A549 (cell line): ENCODE results near the gene SDF2L1. TPM values are rescaled to one million over a fixed set of nuclear protein-coding genes. Genes with fewer than 3 reads are reported as not detected.

ENCODE experiments used
- ATAC-seq, 2 experiments: fragments of 200-7000 bp in 1 of 2; fragments of >200 bp in 1 of 2; cut with Nextera tagmentation in 1 of 2; cut with Tn5 transposase in 1 of 2; 3 replicates each; pipeline versions ENCODE4 v1.8.0 to v1.9.1; 2018 to 2020; ENCODE audit warnings: mild to moderate bottlenecking in 1 of 2, moderate library complexity in 1 of 2
- CTCF ChIA-PET: fragments of 300-600 bp; sonication (Branson Sonifier 250); formaldehyde crosslinking; extraction: SDS; loops from one replicate; lab custom pipeline; 2021; ENCODE audit warnings: antibody characterized with exemption, inconsistent platforms; lab: Yijun Ruan, JAX
- POLR2A ChIA-PET: fragments of 350-600 bp; formaldehyde crosslinking; extraction: SDS; loops from one replicate; lab custom pipeline; 2021; ENCODE audit warnings: antibody characterized with exemption, inconsistent platforms; lab: Yijun Ruan, JAX
- DNase-seq, 2 experiments: peaks; one replicate each; pipeline versions ENCODE4 v3.0.0 to v3.0.0-alpha.2; 2011 to 2016; ENCODE audit warnings: low read depth in 1 of 2, low spot score in 1 of 2
- FAIRE-seq: peaks from 2 replicates; lab custom pipeline; 2011; peaks lifted over from hg19 to GRCh38; lab: Jason Lieb, UNC
- H3K27ac ChIP-seq, 2 experiments: fragments of >200 bp; sonication (Bioruptor Twin); formaldehyde crosslinking; 3 replicates each; pipeline ENCODE4 v1.5.1; 2016 to 2017
- H3K4me1 ChIP-seq: fragments of >200 bp; sonication (Bioruptor Twin); formaldehyde crosslinking; 3 replicates; pipeline ENCODE4 v1.6.1; 2016
- H3K4me2 ChIP-seq: fragments of >200 bp; sonication (Bioruptor Twin); formaldehyde crosslinking; 3 replicates; pipeline ENCODE4 v1.6.1; 2016
- H3K4me3 ChIP-seq: fragments of >200 bp; sonication (Bioruptor Twin); formaldehyde crosslinking; 3 replicates; pipeline ENCODE4 v1.5.1; 2016
- H3K9me3 ChIP-seq: fragments of >200 bp; sonication (Bioruptor Twin); formaldehyde crosslinking; 3 replicates; pipeline ENCODE4 v1.6.1; 2016
- ATOH8 ChIP-seq: fragments of 250-450 bp; sonication (Bioruptor Pico); IDR thresholded peaks from 2 replicates; pipeline ENCODE4 v1.5.0; 2020; ENCODE audit warnings: low read depth, mild to moderate bottlenecking, moderate library complexity
- CBX2 ChIP-seq: fragments of 200-600 bp; sonication (generic); IDR thresholded peaks from 2 replicates; pipeline ENCODE4 v1.6.1; 2016; ENCODE audit warnings: low read depth, mild to moderate bottlenecking, borderline replicate concordance
- EHMT2 ChIP-seq: fragments of 200-600 bp; sonication (generic); IDR thresholded peaks from 2 replicates; pipeline ENCODE4 v1.6.1; 2016; ENCODE audit warnings: antibody characterized with exemption, low read depth, mild to moderate bottlenecking, moderate library complexity
- ELK1 ChIP-seq: fragments of 150-350 bp; IDR thresholded peaks from 2 replicates; pipeline ENCODE4 v1.6.1; 2014; ENCODE audit warnings: low read depth, mild to moderate bottlenecking, low read length
- FOXS1 ChIP-seq: fragments of 250-450 bp; sonication (Bioruptor Pico); IDR thresholded peaks from 2 replicates; pipeline ENCODE4 v1.5.0; 2020; ENCODE audit warnings: mild to moderate bottlenecking, moderate library complexity
- GATA3 ChIP-seq: IDR thresholded peaks from 2 replicates; pipeline ENCODE4 v1.6.1; 2012; ENCODE audit warnings: borderline replicate concordance
- HDAC2 ChIP-seq: fragments of 200-600 bp; sonication (generic); IDR thresholded peaks from 2 replicates; pipeline ENCODE4 v1.6.1; 2016
- HOXB5 ChIP-seq: fragments of 250-450 bp; sonication (Bioruptor Pico); IDR thresholded peaks from 2 replicates; pipeline ENCODE4 v1.5.0; 2020; ENCODE audit warnings: mild to moderate bottlenecking, moderate library complexity
- MAFK ChIP-seq: fragments of 450-650 bp; IDR thresholded peaks from 2 replicates; pipeline ENCODE4 v1.6.1; 2014; ENCODE audit not compliant: partially characterized antibody
- NPAS2 ChIP-seq: fragments of 250-450 bp; sonication (Bioruptor Pico); IDR thresholded peaks from 2 replicates; pipeline ENCODE4 v1.8.0; 2022; ENCODE audit warnings: mild to moderate bottlenecking, moderate library complexity, borderline replicate concordance
- NR3C1 ChIP-seq: fragments of >200 bp; sonication (Bioruptor Twin); formaldehyde crosslinking; IDR thresholded peaks from 3 replicates; pipeline ENCODE4 v1.6.1; 2017
- POLR2A ChIP-seq: IDR thresholded peaks from 2 replicates; pipeline ENCODE4 v1.6.1; 2012; ENCODE audit warnings: mild to moderate bottlenecking, low read length
- RAD21 ChIP-seq, 2 experiments: fragments of >200 bp in 1 of 2; sonication (Bioruptor Twin) in 1 of 2; formaldehyde crosslinking in 1 of 2; IDR thresholded peaks in 1 of 2; conservative IDR thresholded peaks in 1 of 2; 2 replicates in 1 of 2; 3 replicates in 1 of 2; pipeline ENCODE4 v1.6.1; 2012 to 2018; ENCODE audit warnings: inconsistent platforms in 1 of 2
- RFX5 ChIP-seq: fragments of 450-650 bp; IDR thresholded peaks from 2 replicates; pipeline ENCODE4 v1.7.1; 2014; ENCODE audit warnings: antibody characterized with exemption, mild to moderate bottlenecking, moderate library complexity
- WGBS: methylation state at CpG from one replicate; pipeline ENCODE4 v1.1.6; 2017; ENCODE audit errors: missing lambda C conversion rate; 5-methylcytosine and 5-hydroxymethylcytosine counted together
- polyA plus RNA-seq, 4 experiments: library from polyadenylated mRNA; depleted of rRNA in 3 of 4; stranded (reverse); fragments of >200 nt; fragmentation: RNase III in 1 of 4; extraction: RNeasy Plus Mini Kit Qiagen cat#74134 plus additional on column Dnase treatment in 1 of 4; gene quantifications; 2 replicates in 3 of 4; 3 replicates in 1 of 4; pipeline ENCODE4 v1.2.3, GENCODE V29; 2011 to 2017
- TF ChIP-seq, protein P1 (sequence below): IDR thresholded peaks from 2 replicates; pipeline ENCODE4 v1.6.1; 2012; ENCODE audit warnings: low read depth, borderline replicate concordance
- TF ChIP-seq, protein P2 (sequence below): fragments of >200 bp; sonication (Bioruptor Twin); formaldehyde crosslinking; IDR thresholded peaks from 3 replicates; pipeline ENCODE4 v1.5.1; 2016
- TF ChIP-seq, protein P3 (sequence below): fragments of 250-450 bp; sonication (Bioruptor Pico); IDR thresholded peaks from 2 replicates; pipeline ENCODE4 v1.5.0; 2021; ENCODE audit warnings: mild to moderate bottlenecking, moderate library complexity, borderline replicate concordance

SDF2L1 gene
- polyA plus RNA-seq, 2 of the 4 experiments (the other 2 are of a cell fraction): 13.7 to 41.9 TPM

GRCh38 chr22:21682385-21683175, 40.5 kb downstream of the SDF2L1 start (continued):
- TF ChIP-seq ELK1: no peak

DNA sequence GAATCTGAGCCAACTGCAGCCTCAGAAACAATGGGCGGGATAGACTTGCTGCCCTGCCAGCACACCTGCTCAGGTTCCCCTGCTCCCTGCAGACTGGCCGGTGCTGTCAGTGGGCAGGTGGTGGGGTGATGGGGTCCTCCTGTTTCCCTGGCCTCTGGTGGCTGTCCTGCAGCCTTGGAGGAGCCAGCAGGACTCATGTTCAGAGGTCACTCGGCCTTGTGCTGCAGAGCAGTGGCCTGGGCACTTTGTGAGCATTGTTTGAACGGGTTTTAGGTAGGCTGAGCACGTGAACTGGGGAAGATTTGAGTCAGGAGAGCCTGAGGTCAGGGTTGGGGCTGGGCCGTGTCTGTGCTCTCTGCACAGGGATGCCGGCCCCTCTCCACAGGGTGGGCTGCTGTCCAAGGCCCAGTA, 41.3 kb downstream of the SDF2L1 start:
- TF ChIP-seq, protein P1, sequence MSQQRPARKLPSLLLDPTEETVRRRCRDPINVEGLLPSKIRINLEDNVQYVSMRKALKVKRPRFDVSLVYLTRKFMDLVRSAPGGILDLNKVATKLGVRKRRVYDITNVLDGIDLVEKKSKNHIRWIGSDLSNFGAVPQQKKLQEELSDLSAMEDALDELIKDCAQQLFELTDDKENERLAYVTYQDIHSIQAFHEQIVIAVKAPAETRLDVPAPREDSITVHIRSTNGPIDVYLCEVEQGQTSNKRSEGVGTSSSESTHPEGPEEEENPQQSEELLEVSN: no peak
- Histone ChIP-seq H3K27ac (no peak overlapping the region), H3K4me1 (no peaks in the 10 kb centered on the region), H3K4me2 (no peak overlapping the region), H3K9me3 (no peaks in the 10 kb centered on the region), H3K4me3 (no peak overlapping the region)
- FAIRE-seq: no peak
- no peak for DNase-seq
- CTCF ChIA-PET: no interaction called here
- 83% methylated on average over 4 of the region's 7 CpGs for WGBS
- ATAC-seq: no peak
- POLR2A ChIA-PET: no interaction called here

DNA sequence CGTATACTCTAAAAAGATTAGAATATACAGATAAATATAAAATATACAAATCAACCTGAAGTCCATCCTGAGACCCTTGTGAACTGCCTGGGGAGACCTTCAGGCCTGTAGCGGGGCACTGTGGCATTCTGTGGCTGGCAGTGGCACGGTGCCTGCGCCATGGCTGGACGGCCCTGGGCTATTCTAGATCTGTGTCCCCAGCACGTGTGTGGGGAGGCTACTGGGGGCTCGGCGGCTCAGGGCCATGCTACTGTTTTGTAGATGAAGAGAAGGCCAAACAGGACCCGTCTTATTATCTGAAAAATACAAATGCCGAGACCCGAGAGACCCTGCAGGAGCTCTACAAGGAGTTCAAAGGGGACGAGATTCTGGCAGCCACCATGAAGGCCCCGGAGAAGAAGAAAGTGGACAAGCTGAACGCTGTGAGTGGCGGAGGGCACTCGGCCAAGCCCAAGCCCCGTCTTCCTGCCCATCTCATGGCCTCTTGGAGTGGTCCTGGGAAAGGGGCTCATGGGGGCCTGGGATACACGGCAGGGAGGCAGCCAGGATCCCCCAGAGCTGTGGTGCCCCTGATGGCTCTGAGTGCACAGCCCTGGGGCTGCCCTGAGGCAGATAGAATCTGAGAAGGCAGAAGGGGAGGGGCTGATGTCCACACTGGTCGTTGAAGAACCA, 42.5 kb downstream of the SDF2L1 start:
- ATAC-seq: no peak
- no peak for FAIRE-seq
- no peak overlapping the region for H3K4me2 ChIP-seq
- H3K4me1 ChIP-seq: no peaks in the 10 kb centered on the region
- 92% methylated on average over 19 of the region's 19 CpGs for WGBS
- ChIA-PET CTCF (no interaction called here), POLR2A (no interaction called here)
- no peak for DNase-seq
- no peaks in the 10 kb centered on the region for H3K9me3 ChIP-seq
- TF ChIP-seq, protein P2, sequence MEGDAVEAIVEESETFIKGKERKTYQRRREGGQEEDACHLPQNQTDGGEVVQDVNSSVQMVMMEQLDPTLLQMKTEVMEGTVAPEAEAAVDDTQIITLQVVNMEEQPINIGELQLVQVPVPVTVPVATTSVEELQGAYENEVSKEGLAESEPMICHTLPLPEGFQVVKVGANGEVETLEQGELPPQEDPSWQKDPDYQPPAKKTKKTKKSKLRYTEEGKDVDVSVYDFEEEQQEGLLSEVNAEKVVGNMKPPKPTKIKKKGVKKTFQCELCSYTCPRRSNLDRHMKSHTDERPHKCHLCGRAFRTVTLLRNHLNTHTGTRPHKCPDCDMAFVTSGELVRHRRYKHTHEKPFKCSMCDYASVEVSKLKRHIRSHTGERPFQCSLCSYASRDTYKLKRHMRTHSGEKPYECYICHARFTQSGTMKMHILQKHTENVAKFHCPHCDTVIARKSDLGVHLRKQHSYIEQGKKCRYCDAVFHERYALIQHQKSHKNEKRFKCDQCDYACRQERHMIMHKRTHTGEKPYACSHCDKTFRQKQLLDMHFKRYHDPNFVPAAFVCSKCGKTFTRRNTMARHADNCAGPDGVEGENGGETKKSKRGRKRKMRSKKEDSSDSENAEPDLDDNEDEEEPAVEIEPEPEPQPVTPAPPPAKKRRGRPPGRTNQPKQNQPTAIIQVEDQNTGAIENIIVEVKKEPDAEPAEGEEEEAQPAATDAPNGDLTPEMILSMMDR: no peak
- no peak for TF ChIP-seq RFX5
- TF ChIP-seq RAD21 (conservative IDR thresholded peaks at IDR 0.05 in 1 of 2, IDR thresholded peaks at IDR 0.05 in 1 of 2): no peak
- TF ChIP-seq POLR2A: no peak
- no peak for TF ChIP-seq NR3C1
- no peak for TF ChIP-seq EHMT2
- no peak for TF ChIP-seq HDAC2
- TF ChIP-seq, protein P3, sequence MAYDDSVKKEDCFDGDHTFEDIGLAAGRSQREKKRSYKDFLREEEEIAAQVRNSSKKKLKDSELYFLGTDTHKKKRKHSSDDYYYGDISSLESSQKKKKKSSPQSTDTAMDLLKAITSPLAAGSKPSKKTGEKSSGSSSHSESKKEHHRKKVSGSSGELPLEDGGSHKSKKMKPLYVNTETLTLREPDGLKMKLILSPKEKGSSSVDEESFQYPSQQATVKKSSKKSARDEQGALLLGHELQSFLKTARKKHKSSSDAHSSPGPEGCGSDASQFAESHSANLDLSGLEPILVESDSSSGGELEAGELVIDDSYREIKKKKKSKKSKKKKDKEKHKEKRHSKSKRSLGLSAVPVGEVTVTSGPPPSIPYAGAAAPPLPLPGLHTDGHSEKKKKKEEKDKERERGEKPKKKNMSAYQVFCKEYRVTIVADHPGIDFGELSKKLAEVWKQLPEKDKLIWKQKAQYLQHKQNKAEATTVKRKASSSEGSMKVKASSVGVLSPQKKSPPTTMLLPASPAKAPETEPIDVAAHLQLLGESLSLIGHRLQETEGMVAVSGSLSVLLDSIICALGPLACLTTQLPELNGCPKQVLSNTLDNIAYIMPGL: no peak
- TF ChIP-seq NPAS2 (CRISPR knock-in tag): no peak
- TF ChIP-seq CBX2: no peak
- TF ChIP-seq MAFK: no peak
- TF ChIP-seq FOXS1: no peak
- TF ChIP-seq ATOH8: no peak
- TF ChIP-seq HOXB5 (CRISPR knock-in tag): no peak
- TF ChIP-seq GATA3: no peak
- H3K4me3 ChIP-seq: no peak overlapping the region
- no peak overlapping the region for H3K27ac ChIP-seq
